Measurements from ENCODE around the gene PRG2.

The PRG2 gene

DNA sequence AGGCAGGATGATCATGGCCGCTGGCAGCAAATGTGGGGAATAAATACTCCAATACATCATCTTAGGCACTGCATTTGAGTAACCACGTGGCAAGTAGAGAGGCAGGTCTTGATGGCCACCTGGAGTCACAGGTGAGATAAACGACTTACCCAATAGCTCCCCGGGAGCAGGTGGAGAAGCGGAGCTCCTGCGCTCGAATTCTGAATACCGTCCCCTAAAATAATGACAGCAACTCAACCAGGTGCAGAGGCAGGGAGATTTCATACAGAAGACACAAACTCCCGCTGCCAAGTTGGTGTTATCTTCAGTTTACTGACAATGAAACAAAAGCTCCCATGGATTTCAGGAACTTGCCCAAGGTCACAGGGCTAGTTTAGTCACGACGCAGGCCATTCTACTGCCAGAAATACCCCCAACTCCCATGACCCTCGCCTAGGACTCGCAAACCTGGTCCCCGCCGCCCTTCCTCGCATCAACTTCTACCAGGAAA is 36.0 kb upstream of the PRG2 start:
- peak; percentile 34 to 61 for DNase-seq (ENCODE audit: low read depth in 2 of 2)
- TF ChIP-seq, protein P1, sequence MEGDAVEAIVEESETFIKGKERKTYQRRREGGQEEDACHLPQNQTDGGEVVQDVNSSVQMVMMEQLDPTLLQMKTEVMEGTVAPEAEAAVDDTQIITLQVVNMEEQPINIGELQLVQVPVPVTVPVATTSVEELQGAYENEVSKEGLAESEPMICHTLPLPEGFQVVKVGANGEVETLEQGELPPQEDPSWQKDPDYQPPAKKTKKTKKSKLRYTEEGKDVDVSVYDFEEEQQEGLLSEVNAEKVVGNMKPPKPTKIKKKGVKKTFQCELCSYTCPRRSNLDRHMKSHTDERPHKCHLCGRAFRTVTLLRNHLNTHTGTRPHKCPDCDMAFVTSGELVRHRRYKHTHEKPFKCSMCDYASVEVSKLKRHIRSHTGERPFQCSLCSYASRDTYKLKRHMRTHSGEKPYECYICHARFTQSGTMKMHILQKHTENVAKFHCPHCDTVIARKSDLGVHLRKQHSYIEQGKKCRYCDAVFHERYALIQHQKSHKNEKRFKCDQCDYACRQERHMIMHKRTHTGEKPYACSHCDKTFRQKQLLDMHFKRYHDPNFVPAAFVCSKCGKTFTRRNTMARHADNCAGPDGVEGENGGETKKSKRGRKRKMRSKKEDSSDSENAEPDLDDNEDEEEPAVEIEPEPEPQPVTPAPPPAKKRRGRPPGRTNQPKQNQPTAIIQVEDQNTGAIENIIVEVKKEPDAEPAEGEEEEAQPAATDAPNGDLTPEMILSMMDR (IDR thresholded peaks at IDR 0.05; ENCODE audit: low read depth, low read length): no peak
- peak overlapping the region; percentile 42 to 52 for H3K4me3 ChIP-seq (replicated peaks in 1 of 2; ENCODE audit: low read depth in 2 of 2, low read length in 2 of 2)

DNA sequence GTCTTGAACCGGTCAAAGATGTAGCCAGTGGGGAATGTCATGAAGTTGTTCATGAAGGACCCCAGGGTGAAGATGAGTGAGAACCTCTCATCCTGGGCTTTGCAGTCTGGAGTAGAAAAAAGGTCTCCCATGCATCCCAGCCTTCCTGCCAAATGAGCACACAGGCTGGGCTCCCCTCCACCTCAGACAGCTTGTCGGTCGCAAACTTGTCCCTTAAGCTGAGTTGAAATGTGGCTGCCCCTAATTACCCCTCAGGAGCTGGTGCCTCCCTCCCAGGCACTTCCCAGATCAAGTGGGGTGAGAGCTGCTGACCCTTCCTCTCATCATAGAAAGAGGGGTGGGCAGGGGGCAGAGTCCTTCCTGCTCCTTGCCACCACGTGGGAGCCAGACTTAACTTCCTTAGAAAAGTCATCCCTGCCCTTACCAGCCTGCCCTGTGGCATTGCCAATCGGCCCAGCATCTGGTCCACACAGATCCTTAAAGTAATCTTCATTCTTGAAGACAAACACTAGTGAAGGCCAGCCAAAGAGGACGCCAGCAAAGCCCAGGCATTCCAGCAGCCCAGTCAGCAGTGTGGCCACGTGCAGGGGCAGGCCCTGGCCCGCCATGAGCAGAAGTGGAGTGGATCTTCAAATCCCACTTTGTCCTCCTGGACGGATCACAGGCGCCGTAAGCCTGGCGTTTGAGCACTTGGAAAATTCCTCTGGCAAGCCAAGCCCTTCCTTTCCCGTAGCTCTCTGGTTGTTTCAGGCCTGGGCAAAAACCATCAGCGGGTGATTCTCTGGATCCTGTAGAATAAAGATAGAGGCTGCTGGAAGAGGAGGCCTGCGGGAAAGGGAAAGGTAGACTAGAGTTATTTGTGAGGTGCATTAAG is 35.4 kb upstream of the PRG2 start:
- peak; percentile 36 to 63 for DNase-seq (ENCODE audit: low read depth in 2 of 2)
- TF ChIP-seq, protein P1 (IDR thresholded peaks at IDR 0.05; ENCODE audit: low read depth, low read length): no peak
- peak overlapping the region; percentile 42 to 52 for H3K4me3 ChIP-seq (replicated peaks in 1 of 2; ENCODE audit: low read depth in 2 of 2, low read length in 2 of 2)

DNA sequence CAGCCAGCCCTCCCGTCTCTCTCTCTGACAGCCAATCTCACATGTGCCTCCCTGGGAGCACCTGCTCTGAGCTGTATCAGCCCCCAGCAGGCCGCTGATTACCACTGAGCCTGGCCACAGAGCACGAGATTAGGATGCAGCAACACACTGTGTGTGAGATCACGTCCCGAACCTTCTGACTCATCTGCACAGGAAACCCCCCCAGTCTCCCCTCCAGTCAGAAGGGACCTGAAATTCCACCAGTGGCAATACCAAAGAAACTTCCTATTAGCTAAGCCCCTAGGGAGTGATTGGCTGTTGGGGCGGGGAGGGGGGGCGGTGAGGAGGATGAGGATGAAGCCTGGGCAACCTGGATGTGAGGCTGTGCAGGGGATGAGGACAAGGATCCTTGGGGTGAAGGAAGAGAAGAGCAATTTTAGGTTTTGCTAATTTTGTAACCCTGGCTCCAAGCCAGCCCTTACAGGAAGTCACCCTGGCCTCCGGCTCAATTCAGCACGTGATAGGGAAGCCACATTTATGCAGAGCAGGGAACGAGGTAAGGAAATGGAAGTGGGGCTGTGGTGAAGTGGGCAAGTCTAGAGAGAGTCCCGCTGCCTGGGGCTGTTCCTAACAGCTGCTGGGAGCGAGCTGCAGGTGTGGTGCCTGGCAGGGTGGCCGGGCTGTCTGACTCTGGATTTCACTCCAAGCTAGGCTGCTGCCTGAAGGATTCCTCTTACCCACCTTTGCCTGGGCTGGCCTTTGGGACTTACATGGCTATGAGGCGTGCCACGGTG is 34.5 kb upstream of the PRG2 start:
- DNase-seq (ENCODE audit: low read depth in 2 of 2): peak; percentile 94 to 95
- peak overlapping the region in 1 of 2 donors; percentile 52 for H3K4me3 ChIP-seq (replicated peaks in 1 of 2; ENCODE audit: low read depth in 2 of 2, low read length in 2 of 2)
- TF ChIP-seq, protein P1 (IDR thresholded peaks at IDR 0.05; ENCODE audit: low read depth, low read length): no peak

DNA sequence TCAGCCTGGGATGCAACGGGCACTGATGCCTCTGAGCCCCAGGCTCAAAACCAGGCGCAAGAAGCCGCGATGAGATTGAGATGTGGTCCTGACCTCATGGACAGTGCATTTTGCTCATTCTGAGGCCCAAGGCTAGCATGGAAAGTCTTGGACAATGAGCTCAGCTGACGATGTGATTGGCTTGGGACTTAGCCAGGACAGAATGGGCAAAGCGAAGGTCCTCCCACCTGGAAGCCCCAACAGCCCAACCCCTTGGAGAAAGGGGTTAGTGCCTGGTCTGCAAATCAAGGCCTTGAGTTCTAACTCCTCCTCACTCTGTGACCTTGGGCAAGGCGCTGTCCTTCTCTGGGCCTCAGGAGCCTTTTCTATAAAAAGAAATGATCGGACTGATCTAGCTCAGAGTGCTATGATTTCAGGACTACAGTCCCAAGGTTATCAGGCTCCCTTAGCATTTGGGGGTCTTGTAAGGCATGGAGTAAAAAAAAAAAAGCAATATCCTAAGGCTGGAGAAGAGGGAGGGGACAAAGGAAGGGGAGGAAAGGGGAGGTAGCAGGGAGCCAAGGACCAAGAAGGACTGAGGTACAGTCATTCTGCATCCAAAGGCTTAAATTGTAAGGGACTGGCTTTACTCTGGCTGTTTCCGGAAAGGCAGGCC is 33.8 kb upstream of the PRG2 start:
- H3K4me3 ChIP-seq (replicated peaks in 1 of 2; ENCODE audit: low read depth in 2 of 2, low read length in 2 of 2): peak overlapping the region in 1 of 2 donors; percentile 19
- TF ChIP-seq, protein P1 (IDR thresholded peaks at IDR 0.05; ENCODE audit: low read depth, low read length): no peak
- DNase-seq (ENCODE audit: low read depth in 2 of 2): no peak

DNA sequence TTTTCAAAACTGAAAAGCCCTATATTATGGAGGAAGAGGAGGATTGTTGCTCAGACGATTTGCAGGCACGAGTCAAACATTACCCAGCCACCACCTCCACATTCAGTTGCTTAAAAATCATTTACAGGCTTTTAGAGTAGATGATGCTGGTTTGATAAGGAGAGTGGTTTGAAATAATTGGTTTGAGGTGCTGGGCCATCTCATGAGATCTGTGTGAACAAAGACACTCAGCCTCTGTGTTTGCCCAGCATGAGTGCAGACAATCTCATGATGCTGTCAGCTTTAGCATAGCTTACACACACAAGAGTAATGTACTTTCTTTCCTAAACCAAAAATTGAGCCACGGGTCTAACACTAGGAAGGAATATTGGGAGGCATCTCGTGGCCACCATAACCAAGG is 32.2 kb upstream of the PRG2 start:
- DNase-seq (ENCODE audit: low read depth in 2 of 2): no peak
- TF ChIP-seq, protein P1 (IDR thresholded peaks at IDR 0.05; ENCODE audit: low read depth, low read length): no peak
- no peak overlapping the region for H3K4me3 ChIP-seq (replicated peaks in 1 of 2; ENCODE audit: low read depth in 2 of 2, low read length in 2 of 2)

DNA sequence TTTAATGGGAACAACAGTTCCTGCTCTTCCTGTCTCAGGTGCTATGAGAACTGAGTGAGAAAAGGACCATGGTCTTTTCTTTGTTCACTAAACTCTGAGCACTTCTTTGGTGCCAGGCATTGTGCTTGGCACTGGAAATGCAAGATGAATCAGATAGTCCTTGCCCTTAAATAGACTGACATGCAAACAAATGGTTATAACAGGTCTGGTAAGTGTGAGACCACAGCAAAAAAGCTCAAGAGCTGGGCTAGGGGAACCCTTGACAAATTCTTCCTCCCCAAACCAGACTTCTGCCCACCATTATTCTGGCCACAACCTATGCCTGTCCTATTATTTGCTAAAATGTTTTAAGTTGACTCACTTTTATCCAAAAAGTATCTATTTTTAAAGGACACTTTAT is 31.4 kb upstream of the PRG2 start:
- TF ChIP-seq, protein P1 (IDR thresholded peaks at IDR 0.05; ENCODE audit: low read depth, low read length): no peak
- DNase-seq (ENCODE audit: low read depth in 2 of 2): no peak
- H3K4me3 ChIP-seq (replicated peaks in 1 of 2; ENCODE audit: low read depth in 2 of 2, low read length in 2 of 2): no peak overlapping the region

Data from cardiac fibroblast (primary cell).